ENCODE measurements around the gene C12orf57.

Gene C12orf57

DNA sequence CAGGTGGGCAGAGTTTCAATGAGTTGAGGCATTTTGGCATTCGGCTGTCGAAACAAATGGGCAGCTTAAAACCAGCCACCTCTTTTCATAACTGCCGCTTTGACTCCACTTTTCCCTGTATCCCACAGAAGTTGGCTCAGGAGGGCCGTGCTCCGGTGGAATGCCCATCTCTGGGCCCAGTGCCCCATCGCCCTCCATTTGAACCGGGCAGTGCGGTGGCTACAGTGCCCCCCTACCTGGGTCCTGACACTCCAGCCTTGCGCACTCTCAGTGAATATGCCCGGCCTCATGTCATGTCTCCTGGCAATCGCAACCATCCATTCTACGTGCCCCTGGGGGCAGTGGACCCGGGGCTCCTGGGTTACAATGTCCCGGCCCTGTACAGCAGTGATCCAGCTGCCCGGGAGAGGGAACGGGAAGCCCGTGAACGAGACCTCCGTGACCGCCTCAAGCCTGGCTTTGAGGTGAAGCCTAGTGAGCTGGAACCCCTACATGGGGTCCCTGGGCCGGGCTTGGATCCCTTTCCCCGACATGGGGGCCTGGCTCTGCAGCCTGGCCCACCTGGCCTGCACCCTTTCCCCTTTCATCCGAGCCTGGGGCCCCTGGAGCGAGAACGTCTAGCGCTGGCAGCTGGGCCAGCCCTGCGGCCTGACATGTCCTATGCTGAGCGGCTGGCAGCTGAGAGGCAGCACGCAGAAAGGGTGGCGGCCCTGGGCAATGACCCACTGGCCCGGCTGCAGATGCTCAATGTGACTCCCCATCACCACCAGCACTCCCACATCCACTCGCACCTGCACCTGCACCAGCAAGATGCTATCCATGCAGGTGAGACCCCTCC, 5.2 kb upstream of the C12orf57 start:
- DNase-seq: no peak

DNA sequence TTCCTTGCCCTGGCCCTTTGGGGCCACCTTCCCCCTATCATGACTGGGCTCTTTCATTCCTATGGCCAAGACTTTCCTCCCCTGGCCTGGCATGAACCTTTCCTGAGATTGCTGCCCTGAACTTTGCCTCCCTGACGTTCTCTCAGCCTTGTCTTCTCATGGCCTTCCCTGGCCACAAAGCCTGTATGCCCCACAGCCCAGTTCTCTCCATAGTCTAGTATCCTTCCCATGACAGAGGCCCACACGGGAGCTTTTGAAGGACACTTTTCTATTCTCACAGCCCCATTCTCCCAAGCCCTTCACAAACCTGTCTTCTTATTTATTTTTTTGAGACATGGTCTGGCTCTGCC, 4.7 kb upstream of the C12orf57 start:
- no peak for DNase-seq

DNA sequence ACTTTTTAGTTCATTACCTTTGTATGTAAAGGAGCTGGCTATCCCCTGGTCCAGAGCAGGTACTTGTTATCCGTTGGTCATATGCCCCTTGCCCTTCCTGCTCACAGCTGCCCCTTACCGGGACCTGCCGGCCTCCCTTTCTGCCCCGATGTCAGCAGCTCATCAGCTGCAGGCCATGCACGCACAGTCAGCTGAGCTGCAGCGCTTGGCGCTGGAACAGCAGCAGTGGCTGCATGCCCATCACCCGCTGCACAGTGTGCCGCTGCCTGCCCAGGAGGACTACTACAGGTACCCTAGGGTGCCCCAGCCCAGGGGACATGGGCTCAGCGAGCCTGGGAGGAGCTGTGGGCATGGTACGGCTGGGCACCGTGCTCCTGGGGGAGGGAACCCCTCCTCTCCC, 2.6 kb upstream of the C12orf57 start:
- no peak for DNase-seq

DNA sequence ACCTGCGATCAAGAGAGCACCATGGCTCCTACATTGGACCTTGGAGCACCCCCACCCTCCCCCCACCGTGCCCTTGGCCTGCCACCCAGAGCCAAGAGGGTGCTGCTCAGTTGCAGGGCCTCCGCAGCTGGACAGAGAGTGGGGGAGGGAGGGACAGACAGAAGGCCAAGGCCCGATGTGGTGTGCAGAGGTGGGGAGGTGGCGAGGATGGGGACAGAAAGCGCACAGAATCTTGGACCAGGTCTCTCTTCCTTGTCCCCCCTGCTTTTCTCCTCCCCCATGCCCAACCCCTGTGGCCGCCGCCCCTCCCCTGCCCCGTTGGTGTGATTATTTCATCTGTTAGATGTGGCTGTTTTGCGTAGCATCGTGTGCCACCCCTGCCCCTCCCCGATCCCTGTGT, 2.0 kb upstream of the C12orf57 start:
- no peak for DNase-seq

DNA sequence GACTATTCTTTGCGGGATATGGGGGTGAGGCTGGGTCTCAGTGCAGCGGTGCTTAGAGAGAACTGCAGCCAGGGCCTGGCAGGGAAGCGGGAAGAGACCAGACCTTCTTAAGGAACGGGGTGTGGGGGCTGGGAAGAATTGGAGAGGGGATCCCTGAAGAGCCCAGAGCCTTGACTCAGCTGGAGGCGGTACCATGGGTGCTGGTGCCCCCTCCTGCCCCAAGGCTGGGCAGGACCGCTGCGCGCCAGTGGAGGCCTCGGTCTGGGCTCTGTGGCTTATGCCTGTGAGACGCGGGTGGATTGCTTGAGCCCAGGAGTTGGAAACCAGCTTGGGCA, 1.5 kb upstream of the C12orf57 start:
- no peak for DNase-seq

DNA sequence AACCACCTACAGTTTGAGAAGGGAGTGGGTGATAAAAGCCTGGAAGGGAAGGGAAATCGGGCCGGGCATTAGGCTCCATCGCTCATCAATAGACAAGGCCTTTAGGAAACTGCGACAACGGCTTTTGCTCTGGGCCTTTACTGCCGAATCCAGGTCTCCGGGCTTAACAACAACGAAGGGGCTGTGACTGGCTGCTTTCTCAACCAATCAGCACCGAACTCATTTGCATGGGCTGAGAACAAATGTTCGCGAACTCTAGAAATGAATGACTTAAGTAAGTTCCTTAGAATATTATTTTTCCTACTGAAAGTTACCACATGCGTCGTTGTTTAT, 467 bp upstream of the C12orf57 start:
- peak; percentile 33 to 61 (median 52) for DNase-seq

DNA sequence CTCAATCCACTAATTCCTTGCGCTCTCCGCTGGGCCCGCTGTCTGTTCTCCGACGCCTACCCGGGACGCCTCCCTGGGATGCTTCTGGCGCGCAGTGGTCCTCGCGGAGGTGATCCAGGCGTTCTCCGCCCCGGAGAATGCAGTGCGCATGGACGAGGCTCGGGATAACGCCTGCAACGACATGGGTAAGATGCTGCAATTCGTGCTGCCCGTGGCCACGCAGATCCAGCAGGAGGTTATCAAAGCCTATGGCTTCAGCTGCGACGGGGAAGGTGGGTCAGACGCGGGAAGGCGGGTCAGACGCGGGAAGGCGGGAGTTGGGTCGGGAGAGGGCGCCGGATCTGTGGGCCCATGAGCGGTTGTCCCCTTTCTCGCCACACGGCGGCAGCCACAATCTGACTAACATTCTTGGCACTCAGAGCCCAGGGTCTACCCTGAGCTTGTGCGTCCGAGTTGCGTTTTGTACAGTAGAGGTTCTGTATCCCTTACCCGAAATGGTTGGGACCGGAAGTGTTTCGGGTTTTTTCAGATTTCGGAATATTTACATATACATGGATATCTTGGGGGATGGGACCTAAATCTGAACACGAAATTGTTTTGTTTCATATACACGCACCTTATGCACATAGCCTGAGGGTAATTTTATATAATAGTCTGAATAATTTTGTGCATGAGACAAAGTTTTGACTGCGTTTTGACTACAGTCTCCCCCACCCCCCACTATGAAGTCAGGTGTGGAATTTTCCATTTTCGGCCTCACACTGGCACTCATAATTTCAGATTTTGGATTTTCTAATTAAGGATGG, 762 bp downstream of the C12orf57 start:
- DNase-seq: peak; percentile 69 to 78 (median 74)

DNA sequence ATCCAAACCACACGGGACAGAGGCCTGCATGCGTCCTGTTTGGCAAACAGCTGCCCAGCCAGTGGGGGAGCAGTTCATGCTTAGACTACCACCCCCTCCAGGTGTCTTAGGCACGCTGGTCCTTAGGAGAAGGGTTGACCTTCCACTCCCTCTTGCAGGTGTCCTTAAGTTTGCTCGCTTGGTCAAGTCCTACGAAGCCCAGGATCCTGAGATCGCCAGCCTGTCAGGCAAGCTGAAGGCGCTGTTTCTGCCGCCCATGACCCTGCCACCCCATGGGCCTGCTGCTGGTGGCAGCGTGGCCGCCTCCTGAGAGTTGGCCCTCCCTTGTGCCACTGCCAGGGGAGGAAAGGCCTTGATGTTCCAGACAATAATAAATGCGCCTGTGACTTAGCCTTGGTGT, 1.8 kb downstream of the C12orf57 start:
- no peak for DNase-seq

DNA sequence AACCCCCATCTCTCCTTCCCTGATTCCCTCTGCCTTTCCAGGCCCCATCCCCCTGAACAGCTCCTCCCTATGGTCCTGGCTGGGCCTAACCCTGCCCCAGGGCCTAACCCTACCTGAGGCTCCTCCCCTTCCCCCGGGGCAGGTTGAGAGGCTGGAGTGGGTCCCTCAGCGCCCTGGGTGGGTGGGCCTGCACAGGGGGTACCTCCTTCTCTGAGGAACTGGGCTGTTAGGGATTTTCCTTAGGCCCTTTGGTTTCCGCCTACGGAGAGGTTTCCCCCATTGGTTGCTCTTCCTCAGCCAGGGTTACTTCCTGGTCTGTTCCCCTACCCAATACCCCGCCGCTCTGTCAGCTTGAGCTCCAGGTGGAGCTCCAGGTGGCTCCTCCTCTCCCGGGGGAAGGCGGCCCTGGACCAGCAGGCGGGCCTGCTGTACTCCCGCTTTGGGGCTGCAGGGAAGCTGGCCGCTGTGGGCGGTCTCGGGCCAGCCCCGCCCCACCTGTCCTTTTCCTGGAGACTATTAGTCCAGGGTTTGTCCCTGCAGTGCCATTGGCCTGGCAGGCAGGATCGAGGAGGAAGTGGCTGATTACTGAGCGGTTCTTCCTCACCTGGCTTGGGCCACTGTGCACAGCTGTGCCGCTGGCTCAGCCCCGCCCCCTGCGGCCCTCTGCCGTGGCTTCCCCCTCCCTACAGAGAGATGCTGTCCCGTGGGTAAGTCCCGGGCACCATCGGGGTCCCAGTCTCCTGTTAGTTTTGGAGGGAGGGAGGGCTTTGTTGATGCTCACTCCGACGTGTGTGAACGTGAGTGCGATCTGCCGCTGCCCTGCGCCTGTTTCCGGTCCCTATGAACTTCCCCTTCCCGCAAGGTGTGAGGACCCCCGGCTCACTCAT, 2.5 kb downstream of the C12orf57 start:
- peak in 2 of 4 experiments; percentile 31 for DNase-seq

DNA sequence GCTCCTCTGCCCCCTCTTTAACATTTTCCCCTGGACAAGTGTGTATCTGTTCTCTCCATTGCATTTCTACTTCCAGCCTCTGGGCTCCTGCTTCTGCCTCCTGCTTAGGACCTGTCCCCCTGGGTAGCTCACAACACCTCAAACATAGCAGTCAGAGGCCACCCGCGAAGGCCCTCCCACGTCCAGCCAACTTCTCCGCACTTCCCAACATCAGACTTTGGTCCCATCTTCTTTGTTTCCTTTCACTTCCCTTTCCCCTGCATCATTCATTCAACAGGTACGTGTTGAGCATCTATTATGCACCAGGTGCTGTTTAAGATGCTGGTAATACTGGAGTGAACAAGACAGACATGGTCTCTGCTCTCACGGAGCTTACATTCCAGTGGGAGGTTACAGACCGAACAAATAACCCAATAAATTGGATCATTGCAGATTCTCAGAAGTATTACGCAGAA, 3.1 kb downstream of the C12orf57 start:
- DNase-seq: no peak

DNA sequence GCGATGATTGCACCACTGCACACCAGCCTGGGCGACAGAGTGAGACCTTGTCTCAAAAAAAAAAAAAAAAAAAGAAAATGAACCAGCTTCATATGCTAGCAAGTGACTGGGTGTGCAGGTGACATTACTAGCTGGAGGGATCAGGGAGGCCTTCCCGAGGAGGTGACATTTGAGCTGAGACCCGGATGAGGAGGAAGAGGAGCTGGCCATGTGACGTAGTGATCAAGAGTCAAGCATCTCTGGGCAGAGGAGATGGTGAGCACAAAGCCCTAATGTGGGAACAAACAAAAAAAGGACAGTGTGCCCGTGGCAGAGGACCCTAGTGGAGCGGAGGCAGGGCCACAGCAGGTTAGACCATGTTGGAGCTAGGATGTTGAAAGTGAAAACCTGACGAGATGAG, 3.8 kb downstream of the C12orf57 start:
- DNase-seq: no peak

DNA sequence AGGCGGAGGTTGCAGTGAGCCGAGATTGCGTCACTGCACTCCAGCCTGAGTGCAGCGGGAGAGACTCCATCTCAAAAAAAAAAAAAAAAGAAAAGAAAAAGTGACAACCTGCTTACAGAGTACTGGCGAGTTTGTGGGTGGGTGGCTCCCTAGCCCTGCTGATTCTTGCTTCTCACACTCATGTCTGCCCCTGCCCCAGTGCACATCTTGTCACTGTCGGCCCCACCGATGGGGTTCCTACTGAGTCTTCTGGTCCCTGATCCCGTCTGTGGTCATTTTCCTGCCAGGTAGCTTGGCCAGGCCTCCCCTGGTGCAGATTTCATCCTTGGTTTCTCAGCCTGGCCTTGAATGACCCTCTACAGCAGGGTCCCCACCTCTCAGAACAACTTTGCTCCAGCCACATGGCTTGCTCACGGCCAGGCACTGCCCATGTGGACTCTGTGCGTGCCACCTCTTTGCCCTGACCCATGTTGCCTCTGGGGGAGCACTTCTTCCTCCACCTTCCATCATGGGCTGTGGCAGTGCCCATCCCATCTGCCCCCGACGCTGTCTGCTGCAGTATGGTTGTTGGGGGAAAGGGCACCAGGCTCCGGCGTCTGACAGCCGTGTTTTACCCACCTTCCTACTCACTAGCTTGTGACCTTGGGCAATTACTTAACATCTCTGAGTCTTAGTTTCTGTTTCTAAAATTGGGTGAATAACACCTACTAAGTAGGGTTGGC, 5.2 kb downstream of the C12orf57 start:
- no peak for DNase-seq

DNA sequence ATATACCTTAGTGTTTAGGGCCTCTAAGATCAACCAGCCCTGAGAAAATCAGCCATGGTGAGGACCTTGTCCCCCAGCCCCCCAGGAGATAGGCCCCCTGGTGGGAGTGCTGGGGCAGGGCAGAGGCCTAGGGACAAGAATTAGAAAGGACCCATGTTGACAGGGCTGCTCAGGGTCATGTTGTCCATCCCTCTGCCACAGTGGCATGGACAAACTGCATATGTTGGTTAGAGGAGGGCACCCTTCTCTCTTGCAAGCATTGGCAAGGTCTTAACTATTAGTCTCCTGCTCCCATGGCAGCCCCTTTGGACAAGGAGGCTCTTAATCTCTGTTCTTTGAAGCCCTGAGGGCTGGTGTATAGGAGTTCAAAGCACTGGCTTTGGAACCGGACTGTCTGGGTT, 6.6 kb downstream of the C12orf57 start:
- DNase-seq: peak in 1 of 4 experiments; percentile 19

DNA sequence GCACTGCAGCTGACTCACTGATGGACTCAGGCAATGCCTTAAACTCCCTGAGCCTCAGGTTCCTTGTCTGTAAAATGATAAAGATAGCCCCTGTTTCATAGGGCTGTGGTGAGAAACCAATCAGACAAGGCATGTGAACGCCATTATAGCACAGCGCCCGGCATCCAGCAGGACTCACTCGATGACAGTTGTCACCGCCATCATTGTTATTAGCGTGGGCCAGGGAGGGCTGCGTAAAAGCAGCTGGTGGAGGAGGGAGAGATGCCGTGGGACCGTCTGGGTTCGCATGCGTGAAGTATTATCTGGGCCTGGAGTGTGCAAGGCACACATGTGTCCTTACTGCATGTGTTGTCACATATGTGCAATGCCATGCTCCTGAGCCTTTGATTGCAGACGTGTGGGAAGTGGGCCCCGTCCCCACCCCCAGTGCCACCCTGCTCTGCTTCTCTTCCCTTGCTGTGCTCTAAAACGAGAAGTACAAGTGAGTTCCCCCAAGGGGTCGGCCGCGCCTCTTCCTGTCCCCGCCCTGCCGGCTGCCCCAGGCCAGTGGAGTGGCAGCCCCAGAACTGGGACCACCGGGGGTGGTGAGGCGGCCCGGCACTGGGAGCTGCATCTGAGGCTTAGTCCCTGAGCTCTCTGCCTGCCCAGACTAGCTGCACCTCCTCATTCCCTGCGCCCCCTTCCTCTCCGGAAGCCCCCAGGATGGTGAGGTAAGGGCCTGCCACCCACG, 7.2 kb downstream of the C12orf57 start, which contains the start of gene PTPN6:
Gene PTPN6, plus strand, starts transcription at position 546 of the 730 bp plus-strand sequence. Its CDS starts 157 bp downstream, at position 703.
- peak in 2 of 4 experiments; percentile 47 for DNase-seq

DNA sequence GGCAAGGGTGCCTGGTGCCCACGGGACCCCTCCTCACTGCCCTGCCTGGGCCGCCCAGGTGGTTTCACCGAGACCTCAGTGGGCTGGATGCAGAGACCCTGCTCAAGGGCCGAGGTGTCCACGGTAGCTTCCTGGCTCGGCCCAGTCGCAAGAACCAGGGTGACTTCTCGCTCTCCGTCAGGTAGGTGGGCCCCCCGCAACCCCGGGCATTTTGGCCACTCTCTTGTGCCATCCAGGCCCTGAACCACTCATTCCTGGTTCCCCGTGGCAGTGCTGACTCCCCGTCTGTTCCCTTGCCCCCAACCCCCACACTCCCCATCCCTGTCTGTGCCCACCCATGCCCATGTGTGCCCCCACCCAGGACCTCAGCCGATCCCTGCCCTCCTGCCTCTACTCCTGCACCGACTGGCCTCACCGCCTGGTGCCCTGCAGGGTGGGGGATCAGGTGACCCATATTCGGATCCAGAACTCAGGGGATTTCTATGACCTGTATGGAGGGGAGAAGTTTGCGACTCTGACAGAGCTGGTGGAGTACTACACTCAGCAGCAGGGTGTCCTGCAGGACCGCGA, 7.8 kb downstream of the C12orf57 start:
- no peak for DNase-seq

DNA sequence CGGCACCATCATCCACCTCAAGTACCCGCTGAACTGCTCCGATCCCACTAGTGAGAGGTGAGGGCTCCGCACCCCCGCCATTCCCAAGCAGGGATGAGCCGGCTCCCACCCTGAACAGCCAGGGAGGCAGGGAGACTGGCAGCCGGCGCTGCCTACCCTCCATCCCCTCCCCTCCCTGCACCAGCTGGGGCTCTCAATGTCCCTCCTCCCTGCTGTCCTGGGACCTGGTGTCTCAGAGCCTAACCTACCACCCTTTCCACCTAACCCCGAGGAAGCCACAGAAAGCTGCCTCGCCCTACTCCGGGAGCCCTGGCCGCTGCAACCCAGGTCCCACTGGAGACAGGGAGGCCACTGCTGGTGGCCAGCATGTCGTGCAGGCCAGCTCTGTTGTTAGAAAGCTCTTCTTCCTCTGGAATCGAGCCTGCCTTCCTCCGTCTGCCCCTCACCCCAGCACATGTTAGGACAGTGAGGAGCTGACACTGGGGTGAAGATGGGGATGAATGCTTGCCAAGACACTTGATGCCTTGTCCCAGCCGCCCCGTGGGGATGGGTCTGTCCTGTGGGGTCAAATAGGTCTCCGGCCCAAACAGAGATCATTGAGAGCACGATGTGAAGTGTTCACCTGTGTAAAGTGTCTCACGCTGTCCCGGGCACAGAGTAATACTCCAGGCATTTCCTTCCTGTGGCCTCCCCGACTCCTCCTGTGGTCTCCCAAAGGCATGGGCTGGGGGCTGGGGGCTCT, 8.5 kb downstream of the C12orf57 start:
- DNase-seq: no peak

DNA sequence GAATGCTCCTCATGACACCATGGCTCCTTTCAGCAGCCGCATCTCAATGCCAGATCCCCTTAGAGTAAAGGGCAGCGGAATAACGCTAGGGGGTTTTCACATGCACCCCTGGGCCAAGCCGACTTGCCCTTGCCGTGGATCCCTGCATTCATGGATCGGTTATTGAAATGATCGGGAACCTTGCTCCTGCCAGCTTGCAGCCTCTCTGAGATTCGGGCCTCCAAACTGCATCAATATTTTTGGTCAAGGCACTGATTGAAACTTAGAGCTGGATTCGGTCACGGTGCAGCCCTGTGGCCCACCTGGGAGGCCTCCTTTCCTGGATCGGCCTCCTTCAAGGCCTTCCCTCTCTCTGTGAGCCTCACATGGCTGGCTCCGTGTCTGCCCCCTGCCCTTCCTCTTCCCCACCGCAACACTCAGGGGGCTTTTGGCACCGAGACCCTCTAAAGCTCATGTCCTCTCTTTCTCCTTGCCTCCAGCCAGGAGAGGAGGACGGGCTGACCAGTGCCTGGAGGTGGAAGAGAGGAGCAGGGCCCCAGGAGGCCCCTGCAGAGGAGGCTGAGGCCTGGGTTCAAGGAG, 9.1 kb downstream of the C12orf57 start:
- DNase-seq: no peak

DNA sequence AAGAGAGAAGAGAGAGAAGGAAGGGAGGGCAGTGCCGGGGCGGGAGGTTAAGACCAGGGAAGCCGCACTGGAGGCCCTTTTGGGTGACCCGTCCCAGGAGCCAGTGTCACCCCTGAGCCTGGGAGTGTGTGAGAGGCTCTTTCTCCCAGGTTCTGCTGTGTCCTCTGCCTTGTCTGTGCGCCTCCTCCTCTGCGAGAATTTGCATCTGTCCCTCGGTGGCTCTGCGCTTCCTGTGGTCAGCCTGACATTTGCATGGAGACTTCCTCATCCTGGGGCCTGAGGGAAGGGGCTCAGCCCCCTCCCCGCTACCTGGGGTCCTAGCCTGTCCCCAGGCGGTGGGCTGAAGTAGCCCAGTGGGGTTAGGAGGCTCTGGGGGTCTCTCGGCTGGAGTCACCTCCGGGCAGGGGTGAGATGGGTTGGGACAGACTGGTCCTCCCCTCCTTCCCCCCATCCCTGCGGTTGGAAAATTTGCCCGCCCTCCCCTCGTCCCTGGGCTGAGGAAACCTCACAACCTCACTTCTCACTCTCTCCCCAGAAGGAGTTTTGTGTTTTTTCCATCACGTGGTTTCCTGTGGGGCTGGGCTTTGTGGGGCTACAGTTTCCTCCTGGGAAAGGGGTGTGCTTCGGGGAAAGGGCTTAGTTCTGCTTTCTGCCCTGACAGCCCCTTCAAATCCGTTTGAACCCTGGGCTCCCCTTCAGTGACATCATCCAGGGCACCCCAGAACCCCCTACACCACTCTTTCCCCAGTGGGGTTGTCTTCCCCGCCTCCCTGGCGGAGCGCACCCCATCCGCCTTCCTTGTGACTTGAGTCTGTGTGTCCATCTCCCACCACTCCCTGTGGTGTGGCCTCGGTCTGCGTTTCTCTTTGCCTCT, 9.9 kb downstream of the C12orf57 start:
- DNase-seq: peak; percentile 26 to 35 (median 29)
